HG02610 (cell line): ENCODE results near the gene GSTCD.
"Not testable (repeated sequence)": the region's sequence is repeated elsewhere in the genome, so short reads cannot be mapped to it uniquely, and the experiment has no call there.

ENCODE experiments used
- ATAC-seq: cut with Tn5 transposase; IDR thresholded peaks from one replicate; pipeline ENCODE4 v1.9.1; 2021; ENCODE audit warnings: mild to moderate bottlenecking, moderate library complexity; ENCODE audit not compliant: unreplicated experiment

GSTCD gene, protein sequence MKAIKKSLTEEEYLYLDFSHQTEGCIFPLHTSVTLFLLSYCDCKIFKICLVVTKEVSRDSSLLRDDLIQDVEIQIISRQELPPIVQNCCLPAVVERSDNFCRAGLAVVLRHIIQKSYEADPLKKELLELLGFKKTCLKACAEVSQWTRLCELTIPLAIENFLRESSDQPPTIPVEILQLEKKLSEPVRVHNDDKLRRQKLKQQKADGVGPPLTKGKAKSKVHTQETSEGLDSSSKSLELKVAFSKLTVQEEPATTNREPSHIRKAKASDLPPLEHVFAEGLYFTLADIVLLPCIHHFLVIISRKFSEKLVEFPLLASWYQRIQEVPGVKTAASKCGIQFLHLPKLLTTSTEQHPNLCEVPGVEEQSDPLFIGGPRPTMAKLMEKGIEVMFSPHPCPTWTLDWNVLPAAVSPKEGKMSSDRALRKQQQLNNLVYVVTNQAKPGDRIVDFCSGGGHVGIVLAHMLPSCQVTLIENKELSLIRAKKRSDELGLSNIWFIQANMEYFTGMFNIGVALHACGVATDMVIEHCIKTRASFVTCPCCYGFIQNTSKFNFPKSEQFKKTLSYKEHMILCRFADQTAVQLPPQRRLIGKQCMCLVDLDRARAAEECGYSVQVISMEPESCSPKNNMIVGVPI

GRCh38 chr4:105708181-105709080 is at the start of gene GSTCD, which contains the start of gene INTS12:
Gene GSTCD (plus strand): TSS chr4:105708784. CDS start chr4:105717614, 8,830 bp downstream.
Gene INTS12 (minus strand): TSS chr4:105708689. CDS start chr4:105700005, 8,684 bp downstream.
- peak; percentile 77 for ATAC-seq

GRCh38 chr4:105659190-105659589 is 49.4 kb upstream of the GSTCD start:
- ATAC-seq, result no peak

DNA sequence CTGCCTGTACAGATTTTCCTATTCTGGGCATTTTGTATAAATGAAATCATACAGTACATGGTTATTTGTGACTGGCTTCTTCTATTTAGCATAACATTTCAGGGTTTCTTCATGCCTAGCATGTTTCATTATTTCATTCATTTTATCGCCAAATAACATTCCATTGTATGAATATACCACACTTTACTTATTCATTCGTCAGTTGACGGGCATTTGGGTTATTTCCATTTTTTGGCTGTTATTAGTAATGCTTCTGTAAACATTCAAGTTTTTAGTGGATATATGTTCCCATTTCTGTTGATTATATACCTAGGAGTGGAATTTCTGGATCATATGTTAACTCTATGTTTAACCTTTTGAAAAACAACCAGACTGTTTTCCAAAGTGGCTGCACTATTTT is 47.6 kb upstream of the GSTCD start:
- ATAC-seq, result no peak

DNA sequence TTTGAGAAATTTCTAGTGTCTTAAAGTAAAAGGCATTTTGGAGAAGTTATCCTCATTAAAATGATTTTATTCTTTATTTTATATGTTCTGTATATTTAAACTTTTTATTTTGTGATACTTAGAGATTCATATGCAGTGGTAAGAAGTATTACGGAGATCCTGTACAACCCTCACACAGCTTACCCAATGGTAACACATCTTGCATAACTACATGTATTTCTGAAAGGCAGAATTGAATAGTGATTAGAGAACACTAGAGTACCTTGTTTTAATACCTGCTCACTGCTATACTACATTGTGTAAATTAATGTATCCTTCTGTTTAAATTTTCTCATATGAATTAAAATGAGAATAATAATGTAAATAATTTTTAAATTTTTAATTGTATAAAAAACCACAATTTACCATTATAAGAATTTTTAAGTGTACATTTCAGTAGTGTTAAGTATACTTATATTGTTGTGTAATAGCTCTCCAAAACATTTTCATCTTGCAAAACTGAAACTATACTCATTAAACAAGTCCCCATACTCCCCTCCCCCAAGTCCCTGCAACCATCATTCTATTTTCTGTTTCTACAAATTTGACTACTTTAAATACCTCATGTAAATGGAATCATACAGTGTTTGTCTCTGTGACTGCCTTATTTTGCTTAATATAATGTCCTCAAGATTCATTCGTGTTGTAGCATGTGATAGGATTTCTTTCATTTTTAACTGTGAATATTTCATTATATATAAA is 45.5 kb upstream of the GSTCD start:
- ATAC-seq, result peak; percentile 39

DNA sequence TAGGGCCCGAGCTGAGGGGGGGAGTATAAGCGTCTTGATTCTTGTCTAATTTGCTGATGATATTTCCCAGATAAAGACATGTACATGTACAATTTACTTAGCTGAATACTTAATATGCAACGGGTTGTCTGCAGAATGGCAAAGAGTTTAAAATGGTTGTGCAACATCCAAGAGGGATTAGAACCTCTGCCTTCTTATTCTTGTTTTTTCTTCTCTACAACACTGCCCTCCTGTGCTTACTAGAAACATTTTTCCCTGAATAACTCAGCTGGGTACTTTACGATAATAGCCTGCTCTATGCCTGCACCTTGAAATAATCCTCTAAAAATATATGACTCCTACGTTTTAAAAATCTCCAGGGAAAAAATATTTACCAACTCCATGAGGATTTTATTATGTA is 41.9 kb upstream of the GSTCD start:
- ATAC-seq, result no peak

- ATAC-seq, result no peak
These were observed 37.9 kb upstream of the GSTCD start for GRCh38 chr4:105670684-105671083.

- no peak for ATAC-seq
These were observed 37.3 kb upstream of the GSTCD start for GRCh38 chr4:105671301-105671700.

DNA sequence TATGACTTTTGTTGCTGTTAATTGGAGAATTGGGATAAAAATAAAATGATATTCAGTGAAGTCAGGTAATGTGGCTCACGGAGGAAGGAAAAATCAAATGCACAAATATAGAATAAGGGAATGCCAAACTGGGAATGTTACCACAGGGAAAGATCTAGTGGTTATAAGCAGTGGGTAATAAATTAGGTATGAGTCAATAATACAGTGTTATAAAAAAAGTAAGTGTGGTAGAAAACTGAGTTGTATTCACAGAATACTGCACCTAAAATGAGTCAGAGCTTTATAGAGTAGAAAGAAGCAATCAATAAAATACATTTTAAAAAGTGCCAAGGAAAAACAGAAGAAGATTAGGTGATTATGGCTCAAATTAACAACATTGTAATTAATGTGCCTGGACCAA is 34.6 kb upstream of the GSTCD start:
- no peak for ATAC-seq

DNA sequence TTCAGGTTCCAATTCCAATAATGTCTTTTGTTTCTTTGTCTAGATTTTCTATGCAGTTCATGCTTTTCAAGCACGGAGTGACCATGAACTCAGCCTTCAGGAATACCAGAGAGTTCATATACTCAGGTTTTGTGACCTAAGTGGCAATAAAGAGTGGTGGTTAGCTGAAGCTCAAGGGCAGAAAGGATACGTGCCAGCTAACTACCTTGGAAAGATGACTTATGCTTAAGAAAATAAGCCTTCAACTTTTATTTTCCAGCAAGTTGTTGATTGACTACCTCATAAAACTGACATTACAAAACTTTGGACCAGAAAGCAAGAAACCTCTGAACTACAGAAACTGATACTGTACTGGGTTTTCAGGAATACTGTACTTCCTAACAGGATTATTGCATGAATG is 30.9 kb upstream of the GSTCD start:
- no peak for ATAC-seq

DNA sequence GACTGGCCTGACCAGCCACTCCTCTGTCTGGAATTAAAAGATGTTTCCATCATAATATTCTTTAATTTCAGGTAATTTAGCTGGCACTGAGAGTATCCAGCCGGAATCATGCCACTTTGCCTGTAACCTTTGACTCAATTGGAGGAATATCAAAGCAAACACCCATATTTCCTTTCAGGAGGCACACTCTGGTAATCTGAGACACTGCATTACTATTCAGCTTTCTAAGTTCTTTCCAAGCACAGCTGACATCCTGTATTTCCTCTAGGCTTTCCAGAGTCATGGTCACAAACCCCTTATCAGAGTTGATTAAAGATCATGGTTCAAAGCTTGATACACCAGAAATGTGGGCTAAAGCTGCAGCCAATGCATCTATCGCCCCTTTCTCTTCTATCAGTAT is 29.4 kb upstream of the GSTCD start:
- ATAC-seq, result no peak

DNA sequence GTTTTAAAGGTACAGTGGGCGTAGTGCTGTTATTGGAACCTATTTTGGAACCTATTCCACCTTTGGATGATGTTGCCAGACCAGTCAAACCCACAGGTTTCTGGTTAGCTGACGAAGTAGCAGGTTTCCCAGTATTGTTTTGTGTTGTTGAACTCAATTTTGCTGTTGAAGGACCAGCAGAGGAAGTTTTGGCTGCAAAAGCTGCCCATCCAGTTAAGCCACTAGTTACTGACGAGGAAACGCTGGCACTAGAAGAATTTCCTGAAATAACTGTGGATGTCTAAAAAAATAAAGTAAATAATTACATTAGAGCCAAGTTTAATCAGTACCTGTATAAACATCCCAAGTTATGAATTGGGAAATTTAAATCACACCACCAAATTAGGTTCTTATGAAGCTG is 25.5 kb upstream of the GSTCD start:
- no peak for ATAC-seq

DNA sequence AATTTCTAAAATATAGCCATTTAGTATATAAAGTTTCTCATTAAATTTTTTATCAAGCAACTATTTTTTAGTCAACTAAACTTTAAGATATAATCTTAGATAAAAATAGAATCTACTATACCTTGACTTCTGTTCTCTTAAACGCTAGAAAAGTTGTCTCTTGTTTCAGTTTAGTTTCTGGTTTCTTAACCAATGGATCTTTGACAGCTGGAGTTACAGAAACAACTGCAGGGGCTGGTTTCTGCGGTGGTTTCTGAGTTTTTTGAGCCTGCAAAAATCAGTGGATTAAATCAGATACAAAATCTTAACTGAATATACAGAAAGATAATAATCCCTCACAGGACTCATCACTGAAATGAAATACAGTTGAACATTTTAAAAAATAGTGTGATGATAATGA is 22.0 kb upstream of the GSTCD start:
- ATAC-seq, result no peak

DNA sequence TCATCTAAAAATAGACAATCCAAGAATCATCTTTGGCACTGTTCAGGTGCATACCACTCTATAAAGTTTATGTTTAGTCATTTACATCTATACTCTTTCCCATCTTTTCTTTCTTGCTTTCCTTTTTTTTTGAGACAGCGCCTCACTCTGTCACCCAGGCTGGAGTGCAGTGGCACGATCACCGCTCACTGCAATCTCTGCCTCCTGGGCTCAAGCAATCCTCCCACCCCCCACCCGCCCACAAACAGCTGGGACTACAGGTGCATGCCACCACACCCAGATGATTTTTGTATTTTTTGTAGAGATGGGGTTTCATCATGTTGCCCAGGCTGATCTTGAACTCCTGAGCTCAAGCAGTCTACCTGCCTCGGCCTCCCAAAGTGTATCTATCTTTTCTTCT is 13.8 kb upstream of the GSTCD start:
- ATAC-seq, result not testable (repeated sequence)

DNA sequence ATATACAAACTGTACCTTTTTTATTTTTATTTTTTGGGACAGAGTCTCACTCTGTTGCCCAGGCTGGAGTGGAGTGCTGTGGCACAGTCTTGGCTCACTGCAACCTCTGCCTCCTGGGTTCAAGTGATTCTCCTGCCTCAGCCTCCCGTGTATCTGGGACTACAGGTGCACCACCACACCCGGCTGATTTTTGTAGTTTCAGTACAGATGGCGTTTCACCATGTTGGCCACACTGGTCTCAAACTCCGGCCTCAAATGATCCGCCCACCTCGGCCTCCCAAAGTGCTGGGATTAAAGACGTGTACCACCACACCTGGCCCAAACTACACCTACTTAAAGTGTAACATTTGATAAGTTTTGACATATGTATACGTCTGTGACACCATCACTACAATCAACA is 12.8 kb upstream of the GSTCD start:
- ATAC-seq, result not testable (repeated sequence)

DNA sequence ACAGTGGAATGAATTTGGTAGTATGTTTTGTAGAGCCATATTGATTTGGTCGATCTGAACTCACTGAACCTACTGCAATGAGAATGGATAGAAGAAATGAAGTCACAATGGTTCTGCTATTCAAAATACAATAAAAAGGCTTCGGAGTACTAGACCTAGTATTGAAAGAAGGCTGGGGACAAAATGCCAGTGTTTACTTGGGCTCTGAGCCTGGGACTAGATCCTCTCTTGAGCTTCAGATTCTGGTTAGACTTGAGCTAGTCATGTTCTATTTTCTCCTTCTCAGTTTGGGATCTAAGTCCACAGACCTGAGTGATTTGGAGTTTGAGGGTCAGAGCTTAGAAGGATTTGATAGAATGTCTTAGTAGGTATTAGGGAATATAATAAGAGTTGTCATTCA is 10.0 kb upstream of the GSTCD start:
- ATAC-seq, result no peak

GRCh38 chr4:105707782-105708180 is 803 bp upstream of the GSTCD start:
- ATAC-seq, result no peak

GRCh38 chr4:105709081-105709450 is 482 bp downstream of the GSTCD start:
- ATAC-seq, result peak; percentile 41

DNA sequence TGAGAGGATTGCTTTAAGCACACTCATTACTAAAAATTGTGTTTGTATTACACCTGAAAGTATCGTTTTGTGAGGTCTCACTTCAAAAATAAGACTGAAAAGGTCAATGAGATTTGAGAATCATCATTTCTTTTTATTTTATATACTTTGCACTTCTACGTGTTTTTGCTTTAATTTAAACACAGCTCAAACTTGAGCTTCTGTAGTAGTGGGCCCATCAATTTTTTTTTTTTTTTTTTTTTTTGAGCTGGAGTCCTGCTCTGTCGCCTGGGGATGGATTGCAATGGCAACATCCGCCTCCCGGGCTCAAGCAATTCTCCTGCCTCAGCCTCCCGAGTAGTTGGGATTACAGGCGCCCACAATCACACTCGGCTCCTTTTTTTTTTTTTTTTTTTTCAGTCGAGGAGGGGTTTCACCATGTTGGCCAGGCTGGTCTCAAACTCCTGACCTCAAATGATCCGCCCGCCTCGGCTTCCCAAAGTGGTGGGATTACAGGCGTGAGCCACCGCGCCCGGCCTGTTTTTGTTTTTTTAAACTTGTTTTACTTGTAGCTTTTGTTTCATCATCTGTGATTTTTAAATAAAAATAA is 1.5 kb downstream of the GSTCD start:
- no peak for ATAC-seq

DNA sequence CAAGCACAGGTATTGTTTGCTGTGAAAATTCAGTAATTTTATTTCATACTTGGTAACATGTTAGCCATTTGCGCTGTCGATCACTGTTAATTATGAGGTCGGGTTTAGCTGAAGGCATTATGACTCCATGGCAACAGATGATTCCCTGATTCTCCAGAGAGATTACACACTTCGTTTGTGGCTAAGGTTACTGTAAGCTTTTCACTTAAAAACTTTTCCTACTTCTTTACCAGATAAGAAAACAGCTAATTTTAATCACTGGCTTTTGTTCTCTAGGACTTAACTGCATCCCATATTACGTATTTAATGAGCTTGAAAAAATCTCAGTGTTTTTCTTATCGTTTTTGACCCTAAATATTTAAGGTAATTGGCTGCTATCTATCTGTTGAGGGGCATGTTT is 2.1 kb downstream of the GSTCD start:
- ATAC-seq, result no peak

GRCh38 chr4:105712766-105713165 is 4.2 kb downstream of the GSTCD start:
- ATAC-seq, result no peak
